GM12878 (cell line): ENCODE data around the gene RABL2B.

Experiments used
- CBFB ChIP-seq: IDR thresholded peaks from 2 replicates; pipeline ENCODE4 v1.6.1; 2016; ENCODE audit warnings: antibody characterized with exemption, low read depth
- POLR2A ChIP-seq: IDR thresholded peaks from 2 replicates; pipeline ENCODE4 v1.6.1; 2011; ENCODE audit warnings: low read depth, mild to moderate bottlenecking, low read length
- POLR2AphosphoS5 ChIP-seq: IDR thresholded peaks from 2 replicates; pipeline ENCODE4 v1.6.1; 2011; ENCODE audit warnings: mild to moderate bottlenecking, low read length, inconsistent platforms
- SMAD5 ChIP-seq: IDR thresholded peaks from 2 replicates; pipeline ENCODE4 v1.6.1; 2016; ENCODE audit warnings: antibody characterized with exemption, low read depth
- ZZZ3 ChIP-seq: IDR thresholded peaks from 2 replicates; pipeline ENCODE4 v1.6.1; 2011; ENCODE audit warnings: low read depth; ENCODE audit not compliant: control insufficient read depth, insufficient read length
- TF ChIP-seq, protein P1 (sequence below), 3 experiments: IDR thresholded peaks in 2 of 3; conservative IDR thresholded peaks in 1 of 3; 2 replicates each; pipeline ENCODE4 v1.5.1; 2011; ENCODE audit warnings: low read depth in 3 of 3, low read length in 3 of 3, mild to moderate bottlenecking in 3 of 3, control low read depth in 2 of 3, moderate library complexity in 2 of 3, inconsistent platforms in 1 of 3, mixed read lengths in 1 of 3; ENCODE audit not compliant: control insufficient read depth in 2 of 3, insufficient read depth in 1 of 3; ENCODE audit errors: extremely low read depth in 1 of 3
- TF ChIP-seq, protein P2 (sequence below): IDR thresholded peaks from 2 replicates; pipeline ENCODE4 v1.6.1; 2012; ENCODE audit warnings: low read depth, low read length, improper control_type of control experiment
- TF ChIP-seq, protein P3 (sequence below): fragments of 450-650 bp; conservative IDR thresholded peaks from 2 replicates; pipeline ENCODE4 v1.6.1; 2017; ENCODE audit warnings: mild to moderate bottlenecking, moderate library complexity
- TF ChIP-seq, protein P4 (sequence below): fragments of 450-650 bp; IDR thresholded peaks from 2 replicates; pipeline ENCODE4 v1.6.1; 2017; ENCODE audit warnings: mild to moderate bottlenecking

DNA sequence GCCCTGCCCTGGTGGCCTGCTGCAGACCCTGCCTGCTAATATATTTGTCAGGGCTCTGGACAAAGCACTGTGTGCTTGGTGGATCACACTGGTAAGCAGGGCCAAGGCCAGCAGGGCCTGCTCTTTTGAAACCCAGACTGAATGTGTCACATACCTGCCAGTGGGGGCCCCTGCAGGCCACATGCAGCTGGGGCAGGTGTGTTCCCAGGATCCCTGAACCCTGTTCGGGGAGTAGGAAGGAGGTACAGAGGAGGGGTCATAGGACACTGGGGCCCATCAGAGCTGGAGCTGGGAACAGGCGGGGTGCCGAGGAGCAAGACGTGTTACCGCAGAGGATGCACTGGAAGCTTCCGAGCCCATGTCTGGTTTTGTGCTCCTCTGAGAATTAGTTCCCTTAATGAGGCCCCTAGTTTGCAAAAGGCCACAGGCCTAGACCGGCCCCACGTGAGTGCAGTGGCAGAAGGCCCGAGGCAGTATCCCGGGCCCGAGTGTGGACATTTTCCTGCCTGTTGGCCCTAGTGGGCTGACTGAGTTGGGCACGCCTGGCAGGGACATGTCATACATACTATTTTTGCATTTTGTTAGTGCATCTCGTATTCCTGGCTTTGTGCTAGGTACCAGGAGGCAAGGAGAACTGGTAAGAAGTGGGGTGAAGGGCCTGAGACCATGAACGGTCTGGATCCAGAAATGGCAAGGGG is 56.6 kb downstream of the RABL2B start:
- TF ChIP-seq POLR2A (no peak), CBFB (no peak), POLR2AphosphoS5 (no peak), ZZZ3 (no peak), SMAD5 (no peak)
- TF ChIP-seq, protein P1, sequence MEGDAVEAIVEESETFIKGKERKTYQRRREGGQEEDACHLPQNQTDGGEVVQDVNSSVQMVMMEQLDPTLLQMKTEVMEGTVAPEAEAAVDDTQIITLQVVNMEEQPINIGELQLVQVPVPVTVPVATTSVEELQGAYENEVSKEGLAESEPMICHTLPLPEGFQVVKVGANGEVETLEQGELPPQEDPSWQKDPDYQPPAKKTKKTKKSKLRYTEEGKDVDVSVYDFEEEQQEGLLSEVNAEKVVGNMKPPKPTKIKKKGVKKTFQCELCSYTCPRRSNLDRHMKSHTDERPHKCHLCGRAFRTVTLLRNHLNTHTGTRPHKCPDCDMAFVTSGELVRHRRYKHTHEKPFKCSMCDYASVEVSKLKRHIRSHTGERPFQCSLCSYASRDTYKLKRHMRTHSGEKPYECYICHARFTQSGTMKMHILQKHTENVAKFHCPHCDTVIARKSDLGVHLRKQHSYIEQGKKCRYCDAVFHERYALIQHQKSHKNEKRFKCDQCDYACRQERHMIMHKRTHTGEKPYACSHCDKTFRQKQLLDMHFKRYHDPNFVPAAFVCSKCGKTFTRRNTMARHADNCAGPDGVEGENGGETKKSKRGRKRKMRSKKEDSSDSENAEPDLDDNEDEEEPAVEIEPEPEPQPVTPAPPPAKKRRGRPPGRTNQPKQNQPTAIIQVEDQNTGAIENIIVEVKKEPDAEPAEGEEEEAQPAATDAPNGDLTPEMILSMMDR (IDR thresholded peaks at IDR 0.05 in 2 of 3, conservative IDR thresholded peaks at IDR 0.05 in 1 of 3; ENCODE audit: control insufficient read depth in 2 of 3, extremely low read depth in 1 of 3, insufficient read depth in 1 of 3, low read depth in 3 of 3, low read length in 3 of 3): no peak
- TF ChIP-seq, protein P2, sequence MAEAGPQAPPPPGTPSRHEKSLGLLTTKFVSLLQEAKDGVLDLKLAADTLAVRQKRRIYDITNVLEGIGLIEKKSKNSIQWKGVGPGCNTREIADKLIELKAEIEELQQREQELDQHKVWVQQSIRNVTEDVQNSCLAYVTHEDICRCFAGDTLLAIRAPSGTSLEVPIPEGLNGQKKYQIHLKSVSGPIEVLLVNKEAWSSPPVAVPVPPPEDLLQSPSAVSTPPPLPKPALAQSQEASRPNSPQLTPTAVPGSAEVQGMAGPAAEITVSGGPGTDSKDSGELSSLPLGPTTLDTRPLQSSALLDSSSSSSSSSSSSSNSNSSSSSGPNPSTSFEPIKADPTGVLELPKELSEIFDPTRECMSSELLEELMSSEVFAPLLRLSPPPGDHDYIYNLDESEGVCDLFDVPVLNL: no peak
- TF ChIP-seq, protein P3, sequence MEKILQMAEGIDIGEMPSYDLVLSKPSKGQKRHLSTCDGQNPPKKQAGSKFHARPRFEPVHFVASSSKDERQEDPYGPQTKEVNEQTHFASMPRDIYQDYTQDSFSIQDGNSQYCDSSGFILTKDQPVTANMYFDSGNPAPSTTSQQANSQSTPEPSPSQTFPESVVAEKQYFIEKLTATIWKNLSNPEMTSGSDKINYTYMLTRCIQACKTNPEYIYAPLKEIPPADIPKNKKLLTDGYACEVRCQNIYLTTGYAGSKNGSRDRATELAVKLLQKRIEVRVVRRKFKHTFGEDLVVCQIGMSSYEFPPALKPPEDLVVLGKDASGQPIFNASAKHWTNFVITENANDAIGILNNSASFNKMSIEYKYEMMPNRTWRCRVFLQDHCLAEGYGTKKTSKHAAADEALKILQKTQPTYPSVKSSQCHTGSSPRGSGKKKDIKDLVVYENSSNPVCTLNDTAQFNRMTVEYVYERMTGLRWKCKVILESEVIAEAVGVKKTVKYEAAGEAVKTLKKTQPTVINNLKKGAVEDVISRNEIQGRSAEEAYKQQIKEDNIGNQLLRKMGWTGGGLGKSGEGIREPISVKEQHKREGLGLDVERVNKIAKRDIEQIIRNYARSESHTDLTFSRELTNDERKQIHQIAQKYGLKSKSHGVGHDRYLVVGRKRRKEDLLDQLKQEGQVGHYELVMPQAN: no peak
- TF ChIP-seq, protein P4, sequence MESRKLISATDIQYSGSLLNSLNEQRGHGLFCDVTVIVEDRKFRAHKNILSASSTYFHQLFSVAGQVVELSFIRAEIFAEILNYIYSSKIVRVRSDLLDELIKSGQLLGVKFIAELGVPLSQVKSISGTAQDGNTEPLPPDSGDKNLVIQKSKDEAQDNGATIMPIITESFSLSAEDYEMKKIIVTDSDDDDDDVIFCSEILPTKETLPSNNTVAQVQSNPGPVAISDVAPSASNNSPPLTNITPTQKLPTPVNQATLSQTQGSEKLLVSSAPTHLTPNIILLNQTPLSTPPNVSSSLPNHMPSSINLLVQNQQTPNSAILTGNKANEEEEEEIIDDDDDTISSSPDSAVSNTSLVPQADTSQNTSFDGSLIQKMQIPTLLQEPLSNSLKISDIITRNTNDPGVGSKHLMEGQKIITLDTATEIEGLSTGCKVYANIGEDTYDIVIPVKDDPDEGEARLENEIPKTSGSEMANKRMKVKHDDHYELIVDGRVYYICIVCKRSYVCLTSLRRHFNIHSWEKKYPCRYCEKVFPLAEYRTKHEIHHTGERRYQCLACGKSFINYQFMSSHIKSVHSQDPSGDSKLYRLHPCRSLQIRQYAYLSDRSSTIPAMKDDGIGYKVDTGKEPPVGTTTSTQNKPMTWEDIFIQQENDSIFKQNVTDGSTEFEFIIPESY: no peak
